ENCODE data around the gene PIMREG.

- TF ChIP-seq FOXK2 (IDR thresholded peaks at IDR 0.05) (no peak), ZNF384 (IDR thresholded peaks at IDR 0.05) (no peak), ARNT (IDR thresholded peaks at IDR 0.05) (no peak), SP1 (IDR thresholded peaks at IDR 0.05) (no peak), FOXM1 (IDR thresholded peaks at IDR 0.05; ENCODE audit: borderline replicate concordance) (no peak), FOXA1 (IDR thresholded peaks at IDR 0.05) (no peak), SUZ12 (IDR thresholded peaks at IDR 0.05) (no peak), BHLHE40 (IDR thresholded peaks at IDR 0.05; ENCODE audit: borderline replicate concordance) (no peak), LEF1 (IDR thresholded peaks at IDR 0.05; ENCODE audit: borderline replicate concordance) (no peak), ELF4 (IDR thresholded peaks at IDR 0.05) (no peak)
Measured at GRCh38 chr17:6496640-6497441, 52.6 kb downstream of the PIMREG start.
